ENCODE data around the gene INPP4A.

- TF ChIP-seq CTCF (tag by site-specific recombination; IDR thresholded peaks at IDR 0.05) (no peak), ZIC2 (tag by site-specific recombination; IDR thresholded peaks at IDR 0.05) (no peak), PBX3 (CRISPR knock-in tag; IDR thresholded peaks at IDR 0.05) (no peak), ZNF146 (tag by site-specific recombination; IDR thresholded peaks at IDR 0.05) (no peak), REPIN1 (tag by site-specific recombination; IDR thresholded peaks at IDR 0.05; ENCODE audit: low read depth) (no peak), ZNF274 (IDR thresholded peaks at IDR 0.05; ENCODE audit: low read length) (no peak), ZNF274 (tag by site-specific recombination; IDR thresholded peaks at IDR 0.05; ENCODE audit: borderline replicate concordance) (no peak), SCRT2 (tag by site-specific recombination; IDR thresholded peaks at IDR 0.05) (no peak), WT1 (tag by site-specific recombination; IDR thresholded peaks at IDR 0.05) (no peak), ZNF362 (tag by site-specific recombination; IDR thresholded peaks at IDR 0.05) (no peak), SETDB1 (IDR thresholded peaks at IDR 0.05; ENCODE audit: insufficient read length, low read length) (no peak)
- TF ChIP-seq, protein P1, sequence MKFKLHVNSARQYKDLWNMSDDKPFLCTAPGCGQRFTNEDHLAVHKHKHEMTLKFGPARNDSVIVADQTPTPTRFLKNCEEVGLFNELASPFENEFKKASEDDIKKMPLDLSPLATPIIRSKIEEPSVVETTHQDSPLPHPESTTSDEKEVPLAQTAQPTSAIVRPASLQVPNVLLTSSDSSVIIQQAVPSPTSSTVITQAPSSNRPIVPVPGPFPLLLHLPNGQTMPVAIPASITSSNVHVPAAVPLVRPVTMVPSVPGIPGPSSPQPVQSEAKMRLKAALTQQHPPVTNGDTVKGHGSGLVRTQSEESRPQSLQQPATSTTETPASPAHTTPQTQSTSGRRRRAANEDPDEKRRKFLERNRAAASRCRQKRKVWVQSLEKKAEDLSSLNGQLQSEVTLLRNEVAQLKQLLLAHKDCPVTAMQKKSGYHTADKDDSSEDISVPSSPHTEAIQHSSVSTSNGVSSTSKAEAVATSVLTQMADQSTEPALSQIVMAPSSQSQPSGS (tag by site-specific recombination; IDR thresholded peaks at IDR 0.05; ENCODE audit: low read depth), result no peak
- TF ChIP-seq, protein P2, sequence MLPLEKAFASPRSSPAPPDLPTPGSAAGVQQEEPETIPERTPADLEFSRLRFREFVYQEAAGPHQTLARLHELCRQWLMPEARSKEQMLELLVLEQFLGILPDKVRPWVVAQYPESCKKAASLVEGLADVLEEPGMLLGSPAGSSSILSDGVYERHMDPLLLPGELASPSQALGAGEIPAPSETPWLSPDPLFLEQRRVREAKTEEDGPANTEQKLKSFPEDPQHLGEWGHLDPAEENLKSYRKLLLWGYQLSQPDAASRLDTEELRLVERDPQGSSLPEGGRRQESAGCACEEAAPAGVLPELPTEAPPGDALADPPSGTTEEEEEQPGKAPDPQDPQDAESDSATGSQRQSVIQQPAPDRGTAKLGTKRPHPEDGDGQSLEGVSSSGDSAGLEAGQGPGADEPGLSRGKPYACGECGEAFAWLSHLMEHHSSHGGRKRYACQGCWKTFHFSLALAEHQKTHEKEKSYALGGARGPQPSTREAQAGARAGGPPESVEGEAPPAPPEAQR (tag by site-specific recombination; IDR thresholded peaks at IDR 0.05), result no peak
Measured at GRCh38 chr2:98454500-98455235, 10.0 kb downstream of the INPP4A start.

Measured in HEK293 (cell line).